KMS-11 (cell line): ENCODE results near the gene ZNF280D.
A peak's percentile ranks its signal among the peaks of the same experiment; 100 is the strongest.
"Not testable (repeated sequence)": the region's sequence is repeated elsewhere in the genome, so short reads cannot be mapped to it uniquely, and the experiment has no call there.

ENCODE experiments used
- H2AFZ ChIP-seq: fragments of 200-600 bp; sonication (generic); 2 replicates; pipeline ENCODE4 v1.6.1; 2016; ENCODE audit warnings: antibody characterized with exemption, mixed run types, low read depth
- H3K27ac ChIP-seq: fragments of 200-600 bp; sonication (generic); 2 replicates; pipeline ENCODE4 v1.6.1; 2016; ENCODE audit warnings: mild to moderate bottlenecking, mixed run types
- H3K27me3 ChIP-seq: fragments of 200-600 bp; sonication (generic); 2 replicates; pipeline ENCODE4 v1.6.1; 2017; ENCODE audit warnings: mild to moderate bottlenecking, low read depth, mixed run types, moderate library complexity; ENCODE audit not compliant: insufficient read depth
- H3K36me3 ChIP-seq: fragments of 200-600 bp; sonication (generic); 2 replicates; pipeline ENCODE4 v1.6.1; 2017; ENCODE audit warnings: mild to moderate bottlenecking, mixed run types; ENCODE audit not compliant: insufficient read depth
- H3K4me1 ChIP-seq: fragments of 200-600 bp; sonication (generic); 2 replicates; pipeline ENCODE4 v1.6.1; 2016; ENCODE audit warnings: mild to moderate bottlenecking, low read depth, mixed run types; ENCODE audit not compliant: poor library complexity, severe bottlenecking
- H3K4me2 ChIP-seq: fragments of 200-600 bp; sonication (generic); 2 replicates; pipeline ENCODE4 v1.7.0; 2016; ENCODE audit warnings: mild to moderate bottlenecking, mixed run types
- H3K4me3 ChIP-seq: fragments of 200-600 bp; sonication (generic); IDR thresholded peaks from 2 replicates; pipeline ENCODE4 v1.6.1; 2017; ENCODE audit warnings: low read depth, low read length, mixed read lengths; ENCODE audit not compliant: insufficient read depth
- H3K79me2 ChIP-seq: fragments of 200-600 bp; sonication (generic); 2 replicates; pipeline ENCODE4 v1.6.1; 2016; ENCODE audit warnings: low read depth, mixed run types; ENCODE audit not compliant: insufficient read depth
- H3K9ac ChIP-seq: fragments of 200-600 bp; sonication (generic); 2 replicates; pipeline ENCODE4 v1.6.1; 2016; ENCODE audit warnings: mild to moderate bottlenecking, mixed run types
- H4K20me1 ChIP-seq: fragments of 200-600 bp; sonication (generic); 2 replicates; pipeline ENCODE4 v1.6.1; 2016; ENCODE audit warnings: mild to moderate bottlenecking, mixed run types; ENCODE audit not compliant: insufficient read depth
- TF ChIP-seq, protein P1 (sequence below): fragments of 200-600 bp; sonication (generic); conservative IDR thresholded peaks from 2 replicates; pipeline ENCODE4 v1.6.1; 2017; ENCODE audit warnings: low read depth, mild to moderate bottlenecking, antibody characterized with exemption, low read length, moderate library complexity, mixed read lengths

Gene ZNF280D, protein sequence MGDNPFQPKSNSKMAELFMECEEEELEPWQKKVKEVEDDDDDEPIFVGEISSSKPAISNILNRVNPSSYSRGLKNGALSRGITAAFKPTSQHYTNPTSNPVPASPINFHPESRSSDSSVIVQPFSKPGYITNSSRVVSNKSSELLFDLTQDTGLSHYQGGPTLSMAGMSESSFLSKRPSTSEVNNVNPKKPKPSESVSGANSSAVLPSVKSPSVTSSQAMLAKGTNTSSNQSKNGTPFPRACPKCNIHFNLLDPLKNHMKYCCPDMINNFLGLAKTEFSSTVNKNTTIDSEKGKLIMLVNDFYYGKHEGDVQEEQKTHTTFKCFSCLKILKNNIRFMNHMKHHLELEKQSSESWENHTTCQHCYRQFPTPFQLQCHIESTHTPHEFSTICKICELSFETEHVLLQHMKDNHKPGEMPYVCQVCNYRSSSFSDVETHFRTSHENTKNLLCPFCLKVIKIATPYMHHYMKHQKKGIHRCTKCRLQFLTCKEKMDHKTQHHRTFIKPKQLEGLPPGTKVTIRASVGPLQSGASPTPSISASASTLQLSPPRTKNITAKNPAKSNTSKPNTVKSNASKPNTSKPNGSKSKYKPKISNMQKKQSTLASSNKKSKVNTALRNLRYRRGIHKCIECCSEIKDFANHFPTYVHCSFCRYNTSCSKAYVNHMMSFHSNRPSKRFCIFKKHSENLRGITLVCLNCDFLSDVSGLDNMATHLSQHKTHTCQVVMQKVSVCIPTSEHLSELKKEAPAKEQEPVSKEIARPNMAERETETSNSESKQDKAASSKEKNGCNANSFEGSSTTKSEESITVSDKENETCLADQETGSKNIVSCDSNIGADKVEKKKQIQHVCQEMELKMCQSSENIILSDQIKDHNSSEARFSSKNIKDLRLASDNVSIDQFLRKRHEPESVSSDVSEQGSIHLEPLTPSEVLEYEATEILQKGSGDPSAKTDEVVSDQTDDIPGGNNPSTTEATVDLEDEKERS

DNA sequence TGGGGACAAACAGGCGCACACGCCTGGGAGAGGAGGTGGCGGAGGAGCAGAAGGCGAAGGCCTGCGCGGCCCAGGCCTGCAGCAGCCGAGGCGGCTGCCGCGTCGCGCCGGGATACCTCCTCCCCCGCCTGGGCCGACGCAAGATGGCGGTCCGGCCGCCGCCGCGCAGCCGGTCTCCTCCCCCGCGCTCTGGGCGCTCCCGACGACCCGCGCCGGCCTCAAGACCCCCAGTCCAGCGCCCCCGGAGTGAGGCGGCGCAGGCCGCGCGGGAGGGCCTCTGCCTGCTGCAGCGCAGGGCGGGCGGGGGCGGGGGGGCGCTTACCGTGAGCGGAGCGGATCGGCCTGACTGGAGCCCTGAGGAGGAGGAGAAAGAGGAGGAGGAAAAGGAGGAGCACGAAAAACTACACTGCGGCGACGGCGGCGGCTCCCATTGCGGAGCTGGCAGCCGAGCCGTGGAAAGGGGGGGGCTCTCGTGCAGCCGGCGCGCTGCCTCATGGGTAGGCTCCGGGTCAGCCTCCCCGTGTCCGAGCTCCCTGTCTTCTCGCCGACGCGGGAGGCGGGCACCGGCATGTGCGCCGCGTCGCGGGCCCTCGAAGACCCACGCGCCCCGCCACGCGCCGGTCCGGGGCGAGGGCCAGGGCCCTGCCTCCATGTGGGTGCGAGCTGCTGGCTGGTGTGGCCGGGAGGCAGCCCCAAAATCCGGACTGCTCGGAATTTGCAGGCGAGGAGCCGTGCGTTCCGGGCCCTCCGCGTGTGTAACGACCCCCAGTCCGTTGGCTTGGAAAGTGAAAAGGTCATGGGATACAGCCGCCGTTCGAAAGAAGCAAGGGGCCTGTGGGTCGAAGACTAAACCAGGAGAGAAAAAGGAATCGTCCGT is at the start of gene ZNF280D:
TSS of gene ZNF280D (minus strand) at position 374 of the 877 bp plus-strand sequence. CDS start 26,400 bp downstream, outside the sequence.
- Histone ChIP-seq H4K20me1 (no peaks in the 10 kb centered on the region), H3K27me3 (no peaks in the 10 kb centered on the region), H3K4me1 (peaks cover 26% of the 10 kb centered on the region), H3K36me3 (no peaks in the 10 kb centered on the region), H3K27ac (peak within 1 kb of the TSS; percentile 85), H3K9ac (peak within 1 kb of the TSS; percentile 95), H2AFZ (peak within 1 kb of the TSS; percentile 85), H3K79me2 (peaks cover 24% of the 10 kb centered on the region), H3K4me2 (peak within 1 kb of the TSS; percentile 91), H3K4me3 (no peak within 1 kb of the TSS)
- TF ChIP-seq, protein P1, sequence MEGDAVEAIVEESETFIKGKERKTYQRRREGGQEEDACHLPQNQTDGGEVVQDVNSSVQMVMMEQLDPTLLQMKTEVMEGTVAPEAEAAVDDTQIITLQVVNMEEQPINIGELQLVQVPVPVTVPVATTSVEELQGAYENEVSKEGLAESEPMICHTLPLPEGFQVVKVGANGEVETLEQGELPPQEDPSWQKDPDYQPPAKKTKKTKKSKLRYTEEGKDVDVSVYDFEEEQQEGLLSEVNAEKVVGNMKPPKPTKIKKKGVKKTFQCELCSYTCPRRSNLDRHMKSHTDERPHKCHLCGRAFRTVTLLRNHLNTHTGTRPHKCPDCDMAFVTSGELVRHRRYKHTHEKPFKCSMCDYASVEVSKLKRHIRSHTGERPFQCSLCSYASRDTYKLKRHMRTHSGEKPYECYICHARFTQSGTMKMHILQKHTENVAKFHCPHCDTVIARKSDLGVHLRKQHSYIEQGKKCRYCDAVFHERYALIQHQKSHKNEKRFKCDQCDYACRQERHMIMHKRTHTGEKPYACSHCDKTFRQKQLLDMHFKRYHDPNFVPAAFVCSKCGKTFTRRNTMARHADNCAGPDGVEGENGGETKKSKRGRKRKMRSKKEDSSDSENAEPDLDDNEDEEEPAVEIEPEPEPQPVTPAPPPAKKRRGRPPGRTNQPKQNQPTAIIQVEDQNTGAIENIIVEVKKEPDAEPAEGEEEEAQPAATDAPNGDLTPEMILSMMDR, result no peak

DNA sequence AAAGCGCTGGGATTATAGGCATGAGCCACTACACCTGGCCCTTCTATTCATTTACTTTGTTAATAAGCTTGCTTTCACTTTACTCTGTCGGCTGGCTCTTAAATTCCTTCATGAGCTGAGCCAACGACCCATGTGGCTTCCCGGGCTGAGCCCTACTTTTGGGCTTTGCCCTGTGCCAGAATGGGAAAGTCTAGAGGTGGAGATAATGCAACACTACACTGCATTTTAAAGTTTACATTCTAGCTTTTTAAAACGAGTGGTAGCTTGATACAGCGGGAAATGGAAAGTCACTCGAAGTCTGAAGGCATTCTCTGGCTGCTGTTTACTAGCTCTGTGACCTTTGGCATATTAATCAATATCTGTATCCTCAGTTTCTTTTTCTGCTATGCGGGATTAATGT is 49.0 kb upstream of the ZNF280D start:
- H2AFZ ChIP-seq, result no peak overlapping the region
- no peak overlapping the region for H3K9ac ChIP-seq
- no peaks in the 10 kb centered on the region for H3K79me2 ChIP-seq
- no peaks in the 10 kb centered on the region for H4K20me1 ChIP-seq
- H3K27ac ChIP-seq, result no peak overlapping the region
- H3K4me1 ChIP-seq, result no peaks in the 10 kb centered on the region
- TF ChIP-seq, protein P1, result no peak
- H3K4me2 ChIP-seq, result no peak overlapping the region
- H3K4me3 ChIP-seq, result no peak overlapping the region
- no peaks in the 10 kb centered on the region for H3K27me3 ChIP-seq
- H3K36me3 ChIP-seq, result no peaks in the 10 kb centered on the region

DNA sequence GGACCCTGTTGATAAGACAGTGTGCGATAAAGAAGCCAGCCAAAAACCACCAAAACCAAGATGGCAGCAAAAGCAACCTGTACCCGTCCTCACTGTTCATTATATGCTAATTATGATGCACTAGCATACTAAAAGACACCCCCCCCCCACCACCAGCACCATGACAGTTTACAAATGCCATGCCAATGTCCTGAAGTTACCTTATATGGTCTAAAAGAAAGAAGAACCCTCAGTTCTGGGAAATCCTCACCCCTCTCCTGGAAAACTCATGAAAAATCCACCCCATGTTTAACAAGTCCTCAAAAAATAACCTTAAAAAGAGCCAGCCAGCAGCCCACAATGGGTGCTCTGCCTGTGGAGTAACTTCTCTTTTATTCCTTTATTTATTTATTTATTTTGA is 48.4 kb upstream of the ZNF280D start:
- Histone ChIP-seq H2AFZ (no peak overlapping the region), H3K27me3 (no peaks in the 10 kb centered on the region), H3K4me2 (no peak overlapping the region), H3K4me3 (no peak overlapping the region), H3K27ac (no peak overlapping the region), H3K79me2 (no peaks in the 10 kb centered on the region), H3K4me1 (no peaks in the 10 kb centered on the region), H4K20me1 (no peaks in the 10 kb centered on the region), H3K9ac (no peak overlapping the region), H3K36me3 (no peaks in the 10 kb centered on the region)
- TF ChIP-seq, protein P1, result no peak

DNA sequence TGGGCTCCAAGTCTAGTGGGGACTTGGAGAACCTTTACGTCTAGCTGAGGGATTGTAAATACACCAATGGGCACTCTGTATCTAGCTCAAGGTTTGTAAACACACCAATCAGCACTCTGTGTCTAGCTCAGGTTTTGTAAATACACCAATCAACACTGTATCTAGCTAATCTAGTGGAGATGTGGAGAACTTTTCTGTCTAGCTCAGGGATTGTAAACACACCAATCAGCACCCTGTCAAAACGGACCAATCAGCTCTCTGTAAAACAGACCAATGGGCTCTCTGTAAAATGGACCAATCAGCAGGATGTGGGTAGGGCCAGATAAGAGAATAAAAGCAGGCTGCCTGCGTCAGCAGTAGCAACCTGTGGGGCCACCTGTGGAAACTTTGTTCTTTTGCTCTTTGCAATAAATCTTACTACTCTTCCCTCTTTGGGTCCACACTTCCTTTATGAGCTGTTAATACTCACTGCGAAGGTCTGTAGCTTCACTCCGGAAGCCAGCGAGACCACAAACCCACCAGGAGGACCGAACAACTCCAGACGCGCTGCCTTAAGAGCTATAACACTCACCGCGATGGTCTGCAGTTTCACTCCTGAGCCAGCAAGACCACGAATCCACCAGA is 46.9 kb upstream of the ZNF280D start:
- not testable (repeated sequence) for H3K79me2 ChIP-seq, H3K4me1 ChIP-seq, H3K9ac ChIP-seq, H3K36me3 ChIP-seq, H3K4me2 ChIP-seq, H4K20me1 ChIP-seq, H2AFZ ChIP-seq, H3K27me3 ChIP-seq, H3K4me3 ChIP-seq, H3K27ac ChIP-seq

DNA sequence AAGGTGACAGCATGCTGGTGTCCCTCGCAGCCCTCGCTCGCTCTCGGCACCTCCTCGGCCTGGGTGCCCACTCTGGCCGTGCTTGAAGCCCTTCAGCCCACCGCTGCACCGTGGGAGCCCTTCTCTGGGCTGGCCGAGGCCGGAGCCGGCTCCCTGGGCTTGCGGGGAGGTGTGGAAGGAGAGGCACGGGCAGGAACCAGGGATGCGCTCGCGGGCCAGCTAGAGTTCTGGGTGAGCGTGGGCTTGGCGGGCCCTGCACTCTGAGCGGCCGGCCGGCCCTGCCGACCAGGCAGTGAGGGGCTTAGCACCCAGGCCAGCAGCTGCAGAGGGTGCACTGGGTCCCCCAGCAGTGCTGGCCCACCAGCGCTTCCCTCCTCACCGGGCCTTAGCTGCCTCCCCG is 46.1 kb upstream of the ZNF280D start:
- H3K9ac ChIP-seq, H3K27ac ChIP-seq, H3K4me1 ChIP-seq, H3K27me3 ChIP-seq, H4K20me1 ChIP-seq, H3K36me3 ChIP-seq, H3K4me2 ChIP-seq, H3K4me3 ChIP-seq, H2AFZ ChIP-seq, H3K79me2 ChIP-seq: not testable (repeated sequence)
